HG02885 (cell line): ENCODE measurements around the gene SCEL.
"Not testable (repeated sequence)": the region's sequence is repeated elsewhere in the genome, so short reads cannot be mapped to it uniquely, and the experiment has no call there.

Source experiments
- ATAC-seq: cut with Tn5 transposase; IDR thresholded peaks from one replicate; pipeline ENCODE4 v1.9.1; 2021; ENCODE audit warnings: mild to moderate bottlenecking; ENCODE audit not compliant: unreplicated experiment, poor library complexity

The SCEL gene

DNA sequence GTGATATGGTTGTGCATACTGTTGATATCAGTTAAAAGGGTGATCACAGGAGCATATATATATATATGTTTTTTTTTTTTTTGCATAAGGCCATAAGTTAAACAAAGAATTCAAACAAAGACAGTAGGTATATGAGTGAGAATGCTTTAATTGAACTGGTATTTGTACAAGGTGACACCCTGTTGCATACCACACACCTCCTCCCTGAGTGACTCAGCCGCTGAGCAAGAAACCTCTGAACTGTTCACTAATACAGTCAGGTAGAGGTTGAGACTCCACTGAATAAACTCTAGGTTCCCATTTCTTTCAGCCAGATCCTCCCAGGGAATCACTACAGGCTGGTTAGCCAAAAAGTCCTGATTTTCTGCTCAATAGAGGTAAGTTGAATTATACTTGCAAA is at the start of gene SCEL:
Gene SCEL, plus strand, starts transcription at position 259 of the 400 bp plus-strand sequence. CDS start 20,170 bp downstream, outside the sequence.
- ATAC-seq, result no peak

GRCh38 chr13:77489566-77490337 is 45.8 kb upstream of the SCEL start:
- peak; percentile 53 for ATAC-seq

GRCh38 chr13:77492982-77493381 is 42.5 kb upstream of the SCEL start:
- ATAC-seq, result peak; percentile 78

DNA sequence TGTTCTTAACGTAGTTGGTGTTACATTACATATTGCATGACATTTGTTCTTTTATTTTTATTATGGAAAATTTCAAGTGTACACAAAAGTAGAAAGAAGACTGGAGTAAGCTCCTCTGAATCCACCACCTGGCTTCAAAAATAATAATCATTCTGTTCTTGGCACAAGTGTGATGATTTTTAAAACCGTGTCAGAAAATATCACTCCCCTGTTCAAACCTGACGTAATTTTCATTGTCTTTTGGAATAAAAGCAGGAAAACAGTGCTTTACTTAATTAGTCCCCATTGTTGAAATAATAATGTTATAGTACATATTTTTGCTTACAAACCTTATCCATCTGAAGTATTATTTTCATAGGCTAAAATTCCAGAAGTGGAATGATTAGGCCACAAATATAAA is 41.3 kb upstream of the SCEL start:
- no peak for ATAC-seq

DNA sequence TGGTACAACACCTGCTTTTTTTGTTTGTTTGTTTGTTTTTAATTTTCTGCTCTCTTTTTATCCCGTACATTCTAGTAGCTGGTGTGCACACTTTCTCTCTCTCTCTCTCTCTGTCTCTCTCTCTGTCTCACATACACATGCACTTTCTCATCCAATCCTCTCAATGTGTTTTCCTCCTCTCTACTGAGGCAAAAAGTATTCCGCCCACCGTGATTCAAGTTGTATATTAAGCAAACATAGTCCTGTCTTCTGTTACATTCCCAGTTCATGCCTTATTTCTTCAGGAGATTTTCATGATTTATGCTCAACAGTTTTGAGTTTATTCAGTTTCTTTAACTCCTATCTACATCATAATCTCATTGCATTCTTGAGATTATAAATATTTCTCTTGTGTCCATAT is 38.2 kb upstream of the SCEL start:
- no peak for ATAC-seq

DNA sequence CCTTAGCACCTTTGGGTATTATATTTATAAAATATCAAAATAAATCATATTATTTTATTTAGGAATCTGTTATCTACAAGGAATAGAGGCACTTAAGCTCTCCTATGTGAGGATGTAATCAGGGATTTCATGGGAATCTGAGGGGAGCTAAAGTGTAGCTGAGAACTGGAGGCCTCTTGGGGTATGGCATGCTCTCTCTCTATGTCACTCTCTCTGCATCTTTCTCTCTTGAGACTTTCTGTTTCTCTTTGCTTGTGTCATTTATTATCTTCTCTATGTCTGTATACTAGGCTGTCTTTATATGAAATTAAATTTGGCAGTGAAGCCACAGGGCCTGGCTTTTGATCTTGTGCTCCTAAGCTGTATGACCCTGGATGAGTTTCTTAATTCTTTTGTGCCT is 37.7 kb upstream of the SCEL start:
- ATAC-seq, result no peak

DNA sequence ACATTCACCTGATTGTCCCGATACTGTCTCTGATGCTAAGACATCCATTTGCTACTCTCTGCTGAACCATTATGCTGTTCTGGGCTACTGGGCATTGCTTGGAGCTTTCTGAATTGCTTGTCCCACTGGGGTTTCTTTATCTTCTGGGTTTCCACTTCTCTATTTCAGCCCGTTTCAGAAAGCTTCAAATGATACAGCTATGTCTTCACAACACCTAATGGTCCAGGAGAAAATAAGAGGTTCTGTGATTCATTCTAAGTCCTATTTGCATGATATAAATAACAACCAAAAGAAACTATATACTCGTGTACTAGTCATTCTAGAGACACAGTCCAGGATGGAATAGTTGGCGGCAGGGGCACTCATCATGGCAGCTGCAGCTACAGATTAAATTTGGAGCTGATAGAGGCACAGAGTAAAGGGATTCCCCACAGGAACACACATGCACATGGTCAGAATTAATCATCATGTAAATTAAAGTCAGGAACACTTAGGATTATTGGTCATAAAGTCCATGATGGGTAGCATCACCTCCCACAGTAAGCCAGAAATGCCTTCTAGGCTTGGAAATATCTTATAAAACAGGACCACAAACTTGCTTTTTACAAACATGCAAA is 33.3 kb upstream of the SCEL start:
- ATAC-seq, result peak; percentile 90

DNA sequence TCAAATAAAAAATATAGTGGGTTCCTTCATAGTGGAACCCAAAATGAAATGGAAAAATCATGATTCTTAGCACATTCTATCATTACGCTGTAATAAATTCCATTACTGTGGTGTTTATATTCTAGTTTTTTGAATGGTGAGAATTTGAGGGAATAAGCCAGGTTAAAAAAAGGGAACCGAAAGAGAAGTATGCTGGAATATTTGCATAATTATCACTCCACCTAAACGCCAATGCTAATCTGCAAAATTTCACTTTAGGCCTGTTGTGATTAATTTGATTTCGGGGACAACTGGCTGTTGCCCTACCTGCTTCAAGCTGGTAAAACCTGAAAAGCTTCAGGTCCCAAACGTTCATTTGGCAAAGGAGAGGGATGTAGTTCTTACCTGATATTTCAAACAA is 32.1 kb upstream of the SCEL start:
- no peak for ATAC-seq

- ATAC-seq, result no peak
Measured at GRCh38 chr13:77506874-77507273, 28.6 kb upstream of the SCEL start.

GRCh38 chr13:77507931-77508776 is 27.4 kb upstream of the SCEL start:
- no peak for ATAC-seq

DNA sequence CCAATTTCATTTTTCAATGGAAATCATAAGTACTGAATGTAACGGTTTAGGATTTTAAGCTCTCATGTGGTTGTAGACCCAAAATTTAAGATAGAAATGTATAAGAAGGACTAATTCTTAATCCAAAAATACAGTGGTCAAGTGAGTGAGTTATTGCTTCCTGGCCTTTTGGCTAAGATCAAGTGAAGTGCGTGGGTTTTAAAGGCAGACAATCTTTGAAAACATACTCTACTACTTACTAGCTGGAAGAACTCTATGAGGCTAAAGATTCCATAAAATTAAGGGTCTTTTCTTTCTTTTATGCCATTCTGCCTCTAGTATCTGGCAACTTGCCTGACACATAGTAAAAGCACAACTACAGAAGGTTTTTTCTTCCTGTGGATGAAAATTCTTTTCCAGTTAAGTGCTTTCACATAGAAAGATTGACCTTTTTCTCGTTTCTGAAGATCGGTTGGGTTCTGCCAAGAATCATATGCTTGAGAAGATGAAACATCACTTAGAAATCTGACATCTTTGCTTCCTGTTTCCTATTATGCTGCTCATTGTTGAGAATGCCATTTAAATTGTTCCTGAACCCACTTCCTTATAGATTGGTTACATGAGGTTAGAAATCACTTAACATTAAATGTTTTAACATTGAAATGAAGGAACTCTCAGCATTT is 26.4 kb upstream of the SCEL start:
- ATAC-seq, result no peak

- ATAC-seq, result no peak
Measured at GRCh38 chr13:77510156-77510555, 25.4 kb upstream of the SCEL start.

DNA sequence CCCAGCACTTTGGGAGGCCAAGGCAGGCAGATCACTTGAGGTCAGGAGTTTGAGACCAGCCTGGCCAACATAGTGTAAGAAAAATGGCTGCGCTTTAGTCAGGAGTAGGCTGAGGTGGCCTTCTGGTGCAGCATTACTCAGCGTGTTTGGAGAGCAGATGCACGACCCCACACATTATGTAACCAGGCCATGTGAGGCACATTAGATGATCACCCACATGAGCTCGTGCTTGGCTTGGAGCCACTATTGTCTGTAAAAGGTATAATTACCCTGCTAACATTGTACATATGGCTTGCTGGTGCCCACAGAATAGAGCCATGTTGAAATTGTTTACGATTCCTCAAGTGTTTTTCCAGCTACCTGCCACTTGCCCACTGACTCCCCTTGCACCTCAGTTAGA is 24.0 kb upstream of the SCEL start:
- no peak for ATAC-seq

DNA sequence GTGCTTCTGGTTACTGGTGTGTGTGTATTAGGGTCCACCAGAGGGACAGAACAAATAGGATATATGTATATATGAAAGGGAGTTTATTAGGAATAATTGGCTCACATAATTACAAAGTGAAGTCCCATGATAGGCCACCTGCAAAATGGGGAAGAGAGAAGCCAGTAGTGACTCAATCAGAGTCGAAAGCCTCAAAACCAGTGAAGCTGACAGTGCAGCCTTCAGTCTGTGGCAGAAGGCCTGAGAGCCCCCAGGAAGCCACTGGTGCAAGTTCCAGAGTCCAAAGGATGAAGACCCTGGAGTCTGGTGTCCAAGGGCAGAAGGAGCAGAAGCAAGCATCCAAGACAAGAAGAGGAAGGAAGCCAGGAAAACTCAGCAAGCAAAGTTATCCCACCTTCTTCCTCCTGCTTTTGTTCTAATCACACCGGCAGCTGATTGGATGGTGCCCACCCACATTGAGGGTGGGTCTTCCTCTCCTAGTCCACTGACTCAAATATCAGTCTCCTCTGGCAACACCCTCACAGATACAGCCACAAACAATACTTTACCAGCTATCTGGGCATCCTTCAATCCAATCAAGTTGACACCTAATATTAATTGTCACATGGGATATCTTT is 21.7 kb upstream of the SCEL start:
- ATAC-seq, result peak; percentile 90

- ATAC-seq, result peak; percentile 81
Measured at GRCh38 chr13:77514336-77514726, 21.2 kb upstream of the SCEL start.

GRCh38 chr13:77515785-77516184 is 19.7 kb upstream of the SCEL start:
- ATAC-seq, result no peak

GRCh38 chr13:77516342-77516789 is 19.1 kb upstream of the SCEL start:
- no peak for ATAC-seq

DNA sequence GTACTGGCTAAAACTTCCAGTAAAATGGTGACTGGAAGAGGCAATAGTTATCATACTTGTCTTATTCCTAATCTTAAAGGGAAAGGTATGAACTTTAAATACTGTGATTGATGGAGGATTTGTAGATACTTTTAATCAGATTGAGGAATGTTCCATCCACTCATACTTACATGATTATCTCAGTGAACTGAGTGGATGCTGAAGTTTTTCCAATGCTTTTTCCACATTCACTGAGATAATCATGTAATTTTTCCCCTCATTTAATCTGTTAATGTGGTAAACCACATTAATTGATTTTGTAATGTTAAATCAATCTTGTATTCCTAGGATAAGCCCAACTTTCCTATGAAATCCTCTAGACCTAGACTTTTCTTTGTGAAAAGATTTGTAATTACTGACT is 17.2 kb upstream of the SCEL start:
- ATAC-seq, result no peak

- not testable (repeated sequence) for ATAC-seq
Measured at GRCh38 chr13:77519396-77519795, 16.1 kb upstream of the SCEL start.

DNA sequence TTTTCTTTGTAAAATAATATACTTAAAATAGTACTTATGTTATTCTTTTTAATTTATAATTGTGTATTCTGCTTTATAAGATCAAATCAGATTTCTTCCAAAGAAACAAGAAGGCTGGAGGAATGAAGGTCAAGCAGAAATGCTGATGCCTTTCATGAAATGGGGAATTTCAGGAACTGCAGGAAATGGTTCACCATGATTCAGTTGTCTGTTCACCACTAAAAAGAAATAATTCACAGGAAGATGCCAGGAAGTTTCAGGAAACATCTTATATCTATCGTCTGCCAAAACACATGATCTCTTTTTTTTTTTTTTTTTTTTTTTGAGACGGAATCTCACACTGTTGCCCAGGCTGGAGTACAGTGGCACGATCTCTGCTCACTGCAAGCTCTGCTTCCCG is 15.7 kb upstream of the SCEL start:
- ATAC-seq, result no peak
